HG03175 (cell line): Measurements from ENCODE around the gene NCKAP5.

Experiments used
- ATAC-seq: cut with Tn5 transposase; IDR thresholded peaks from one replicate; pipeline ENCODE4 v1.9.1; 2021; ENCODE audit warnings: mild to moderate bottlenecking, moderate library complexity; ENCODE audit not compliant: unreplicated experiment

The NCKAP5 gene

GRCh38 chr2:132667706-132668105 lies 900.6 kb downstream of the NCKAP5 start:
- ATAC-seq: no peak

GRCh38 chr2:132665401-132666140 lies 902.7 kb downstream of the NCKAP5 start:
- ATAC-seq: no peak

GRCh38 chr2:132664096-132664495 lies 904.2 kb downstream of the NCKAP5 start:
- ATAC-seq: no peak

- ATAC-seq: no peak
Observed at GRCh38 chr2:132662732-132663131, 905.5 kb downstream of the NCKAP5 start.

- ATAC-seq: no peak
Observed at GRCh38 chr2:132659331-132659730, 908.9 kb downstream of the NCKAP5 start.

- no peak for ATAC-seq
Observed at GRCh38 chr2:132656266-132656975, 911.8 kb downstream of the NCKAP5 start.

GRCh38 chr2:132654968-132655367 lies 913.3 kb downstream of the NCKAP5 start:
- no peak for ATAC-seq

- no peak for ATAC-seq
Observed at GRCh38 chr2:132654335-132654734, 913.9 kb downstream of the NCKAP5 start.

GRCh38 chr2:132652474-132652873 lies 915.8 kb downstream of the NCKAP5 start:
- no peak for ATAC-seq

- peak; percentile 53 for ATAC-seq
Observed at GRCh38 chr2:132651115-132652045, 916.9 kb downstream of the NCKAP5 start.

GRCh38 chr2:132646540-132647108 lies 921.6 kb downstream of the NCKAP5 start:
- no peak for ATAC-seq

- no peak for ATAC-seq
Observed at GRCh38 chr2:132645722-132646539, 922.3 kb downstream of the NCKAP5 start.

GRCh38 chr2:132645176-132645575 lies 923.1 kb downstream of the NCKAP5 start:
- no peak for ATAC-seq

- no peak for ATAC-seq
Observed at GRCh38 chr2:132642415-132642814, 925.8 kb downstream of the NCKAP5 start.

GRCh38 chr2:132641819-132642218 lies 926.4 kb downstream of the NCKAP5 start:
- ATAC-seq: no peak

GRCh38 chr2:132640116-132640515 lies 928.1 kb downstream of the NCKAP5 start:
- no peak for ATAC-seq

GRCh38 chr2:132638313-132639040 lies 929.8 kb downstream of the NCKAP5 start:
- ATAC-seq: no peak

GRCh38 chr2:132636346-132636745 lies 931.9 kb downstream of the NCKAP5 start:
- ATAC-seq: no peak

GRCh38 chr2:132633635-132634034 lies 934.6 kb downstream of the NCKAP5 start:
- no peak for ATAC-seq
